Mesenchymal stem cell (in vitro differentiated cells and primary cell): ENCODE data around the gene LMX1B.

Source experiments
- DNase-seq: peaks from one replicate; pipeline ENCODE4 v3.0.0-alpha.2; 2013
- H2AFZ ChIP-seq: one replicate; pipeline ENCODE4 v1.6.1; 2013; ENCODE audit warnings: low read depth, mild to moderate bottlenecking, control low read depth, inconsistent platforms, low read length, moderate library complexity
- H2AK5ac ChIP-seq: 2 replicates; pipeline ENCODE4 v1.6.1; 2013; ENCODE audit warnings: low read length, moderate library complexity, mild to moderate bottlenecking, inconsistent platforms; ENCODE audit not compliant: severe bottlenecking
- H2BK120ac ChIP-seq: one replicate; pipeline ENCODE4 v1.6.1; 2013; ENCODE audit warnings: low read depth, mild to moderate bottlenecking, inconsistent platforms, low read length, moderate library complexity
- H2BK12ac ChIP-seq, 2 experiments: one replicate each; pipeline ENCODE4 v1.6.1; 2013; ENCODE audit warnings: inconsistent platforms in 2 of 2, low read length in 2 of 2, mild to moderate bottlenecking in 2 of 2, moderate library complexity in 2 of 2, control low read depth in 1 of 2
- H2BK15ac ChIP-seq: one replicate; pipeline ENCODE4 v1.6.1; 2013; ENCODE audit warnings: mild to moderate bottlenecking, low read depth, inconsistent platforms; ENCODE audit not compliant: poor library complexity, severe bottlenecking
- H2BK5ac ChIP-seq: 2 replicates; pipeline ENCODE4 v1.6.1; 2013; ENCODE audit warnings: low read depth, mild to moderate bottlenecking, low read length, control low read depth, inconsistent platforms; ENCODE audit not compliant: poor library complexity, severe bottlenecking
- H3K14ac ChIP-seq, 2 experiments: one replicate each; pipeline ENCODE4 v1.6.1; 2013; ENCODE audit warnings: inconsistent platforms in 2 of 2, low read length in 2 of 2, control low read depth in 1 of 2, mild to moderate bottlenecking in 1 of 2, moderate library complexity in 1 of 2
- H3K18ac ChIP-seq, 2 experiments: one replicate each; pipeline ENCODE4 v1.6.1; 2013; ENCODE audit warnings: inconsistent platforms in 2 of 2, low read length in 2 of 2, control low read depth in 1 of 2, low read depth in 1 of 2, mild to moderate bottlenecking in 1 of 2
- H3K23ac ChIP-seq, 2 experiments: one replicate each; pipeline ENCODE4 v1.6.1; 2013; ENCODE audit warnings: inconsistent platforms in 2 of 2, low read length in 2 of 2, mild to moderate bottlenecking in 2 of 2, moderate library complexity in 2 of 2, control low read depth in 1 of 2
- H3K27ac ChIP-seq: 2 replicates; pipeline ENCODE4 v1.5.1; 2013; ENCODE audit warnings: mild to moderate bottlenecking, moderate library complexity, low read length, control low read depth, inconsistent platforms; ENCODE audit not compliant: poor library complexity, severe bottlenecking
- H3K27me3 ChIP-seq, 2 experiments: 2 replicates each; pipeline versions ENCODE4 v1.6.1 to v1.7.0; 2013; ENCODE audit warnings: low read length in 2 of 2, mild to moderate bottlenecking in 2 of 2, moderate library complexity in 2 of 2, control low read depth in 1 of 2, inconsistent platforms in 1 of 2; ENCODE audit not compliant: control insufficient read depth in 1 of 2, insufficient read depth in 1 of 2
- H3K36me3 ChIP-seq, 2 experiments: 2 replicates each; pipeline versions ENCODE4 v1.6.1 to v1.7.0; 2013; ENCODE audit warnings: low read length in 2 of 2, control low read depth in 1 of 2, inconsistent platforms in 1 of 2, low read depth in 1 of 2, mild to moderate bottlenecking in 1 of 2; ENCODE audit not compliant: insufficient read depth in 2 of 2, control insufficient read depth in 1 of 2
- H3K4ac ChIP-seq, 2 experiments: one replicate each; pipeline ENCODE4 v1.6.1; 2013; ENCODE audit warnings: inconsistent platforms in 2 of 2, low read length in 2 of 2, mild to moderate bottlenecking in 2 of 2, moderate library complexity in 2 of 2, control low read depth in 1 of 2, low read depth in 1 of 2
- H3K4me1 ChIP-seq: 2 replicates; pipeline ENCODE4 v1.6.1; 2013; ENCODE audit warnings: low read depth, low read length, control low read depth; ENCODE audit not compliant: control insufficient read depth, insufficient read depth
- H3K4me2 ChIP-seq: 2 replicates; pipeline ENCODE4 v1.6.1; 2013; ENCODE audit warnings: low read length, mild to moderate bottlenecking, inconsistent platforms; ENCODE audit not compliant: poor library complexity, severe bottlenecking
- H3K4me3 ChIP-seq, 2 experiments: 2 replicates each; pipeline versions ENCODE4 v1.5.1 to v1.7.0; 2013; ENCODE audit warnings: low read length in 2 of 2, mild to moderate bottlenecking in 2 of 2, control low read depth in 1 of 2, low read depth in 1 of 2; ENCODE audit not compliant: insufficient read depth in 1 of 2
- H3K79me1 ChIP-seq: replicated peaks from 2 replicates; pipeline ENCODE4 v1.6.1; 2013; ENCODE audit warnings: mild to moderate bottlenecking, control low read depth, low read length, inconsistent platforms; ENCODE audit not compliant: poor library complexity, severe bottlenecking
- H3K9ac ChIP-seq: 2 replicates; pipeline ENCODE4 v1.7.0; 2013; ENCODE audit warnings: mild to moderate bottlenecking, low read length, moderate library complexity
- H3K9me3 ChIP-seq: 2 replicates; pipeline ENCODE4 v1.7.0; 2013; ENCODE audit warnings: mild to moderate bottlenecking, low read length; ENCODE audit not compliant: control insufficient read depth
- H4K8ac ChIP-seq: one replicate; pipeline ENCODE4 v1.6.1; 2013; ENCODE audit warnings: inconsistent platforms, mild to moderate bottlenecking, low read length, moderate library complexity
- H4K91ac ChIP-seq: one replicate; pipeline ENCODE4 v1.6.1; 2013; ENCODE audit warnings: mild to moderate bottlenecking, low read length, inconsistent platforms
- WGBS: methylation state at CpG from one replicate; pipeline ENCODE4 v1.1.7; 2013; ENCODE audit warnings: mixed read lengths; 5-methylcytosine and 5-hydroxymethylcytosine counted together

Gene LMX1B

DNA sequence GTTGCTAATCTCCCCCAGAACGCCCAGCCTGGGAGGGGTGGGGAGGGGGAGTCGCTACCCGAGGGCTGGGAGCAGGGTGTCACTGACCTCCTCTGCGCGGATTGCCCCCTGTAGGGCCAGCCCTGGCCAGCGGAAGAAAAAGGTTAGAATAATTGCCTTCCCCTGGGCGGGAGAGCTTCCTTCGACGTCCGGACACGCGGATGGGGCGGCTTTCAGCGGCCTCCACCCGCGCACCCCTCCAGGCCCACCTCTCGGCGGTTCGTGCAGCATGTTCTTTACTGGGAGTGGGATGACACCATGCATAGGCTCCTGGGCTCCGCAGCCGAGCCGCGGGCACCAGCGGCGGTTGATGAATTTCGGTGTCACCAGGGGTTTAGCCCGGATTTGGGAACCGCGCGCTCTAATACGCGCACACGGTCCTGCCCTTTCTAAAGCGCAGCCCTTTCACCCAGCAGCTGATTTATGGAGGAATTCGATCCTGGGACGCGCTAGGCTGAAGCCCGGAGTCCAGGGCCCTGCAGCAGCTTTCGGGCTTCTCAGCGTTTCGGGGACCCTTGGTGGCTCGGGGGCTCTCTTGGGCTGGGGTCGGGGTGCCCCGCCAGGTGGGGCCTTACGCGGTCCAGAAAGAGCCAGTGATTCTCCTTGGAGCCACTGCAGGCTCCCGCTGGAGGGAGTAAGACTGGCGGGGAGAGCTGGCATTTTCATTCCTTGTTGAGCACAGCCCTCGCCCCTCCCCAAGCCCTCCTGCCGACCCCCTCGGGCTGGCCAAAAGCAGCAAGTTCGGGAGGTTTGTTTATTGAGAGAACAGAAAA is 10.1 kb downstream of the LMX1B start:
- Histone ChIP-seq H3K4me2 (no peak overlapping the region), H2BK5ac (no peak overlapping the region), H3K4me3 (no peak overlapping the region), H3K27me3 (peaks cover 96 to 99% of the 10 kb centered on the region in 2 experiments), H3K23ac (no peak overlapping the region), H3K14ac (no peak overlapping the region), H2AFZ (no peak overlapping the region), H3K9me3 (no peaks in the 10 kb centered on the region), H2BK15ac (no peak overlapping the region), H4K91ac (no peak overlapping the region), H2BK120ac (no peak overlapping the region), H4K8ac (no peak overlapping the region), H3K36me3 (no peaks in the 10 kb centered on the region), H3K27ac (no peak overlapping the region), H3K79me1 (no peaks in the 10 kb centered on the region), H2AK5ac (no peak overlapping the region), H2BK12ac (no peak overlapping the region), H3K18ac (no peak overlapping the region), H3K9ac (no peak overlapping the region), H3K4ac (no peak overlapping the region), H3K4me1 (peaks cover 9% of the 10 kb centered on the region)
- DNase-seq, result no peak
- 2% methylated on average over 41 of the region's 52 CpGs for WGBS

DNA sequence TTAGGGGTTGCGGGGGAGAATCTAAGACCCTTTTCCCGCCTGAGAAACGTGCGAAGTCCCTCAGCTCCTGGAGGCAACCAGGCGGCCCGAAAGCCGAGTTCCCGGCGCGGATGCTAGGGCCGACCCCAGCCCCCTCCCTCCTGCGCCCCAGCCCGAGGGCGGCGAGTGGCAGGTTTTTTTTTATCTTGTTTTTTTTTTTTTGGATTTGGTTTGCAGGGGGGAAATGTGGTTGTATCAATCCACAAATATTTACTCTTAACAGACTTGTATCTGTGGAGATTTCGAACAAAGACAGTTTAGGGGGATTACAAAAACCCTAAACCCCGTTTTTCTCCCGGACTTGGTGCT is 10.7 kb downstream of the LMX1B start:
- no peak overlapping the region for H3K4me3 ChIP-seq
- H2BK5ac ChIP-seq, result no peak overlapping the region
- no peak overlapping the region for H2AK5ac ChIP-seq
- no peak overlapping the region for H2BK15ac ChIP-seq
- no peak overlapping the region for H3K27ac ChIP-seq
- H3K4me2 ChIP-seq, result no peak overlapping the region
- WGBS, result 3% methylated on average over 13 of the region's 18 CpGs
- H2BK120ac ChIP-seq, result no peak overlapping the region
- H3K9me3 ChIP-seq, result no peaks in the 10 kb centered on the region
- H3K36me3 ChIP-seq, result no peaks in the 10 kb centered on the region
- peaks cover 8% of the 10 kb centered on the region for H3K4me1 ChIP-seq
- no peak for DNase-seq
- no peaks in the 10 kb centered on the region for H3K79me1 ChIP-seq
- H3K4ac ChIP-seq, result no peak overlapping the region
- no peak overlapping the region for H3K18ac ChIP-seq
- peaks cover 96 to 99% of the 10 kb centered on the region in 2 experiments for H3K27me3 ChIP-seq
- H3K23ac ChIP-seq, result no peak overlapping the region
- H4K8ac ChIP-seq, result no peak overlapping the region
- H3K14ac ChIP-seq, result no peak overlapping the region
- no peak overlapping the region for H4K91ac ChIP-seq
- H2AFZ ChIP-seq, result no peak overlapping the region
- no peak overlapping the region for H2BK12ac ChIP-seq
- no peak overlapping the region for H3K9ac ChIP-seq

DNA sequence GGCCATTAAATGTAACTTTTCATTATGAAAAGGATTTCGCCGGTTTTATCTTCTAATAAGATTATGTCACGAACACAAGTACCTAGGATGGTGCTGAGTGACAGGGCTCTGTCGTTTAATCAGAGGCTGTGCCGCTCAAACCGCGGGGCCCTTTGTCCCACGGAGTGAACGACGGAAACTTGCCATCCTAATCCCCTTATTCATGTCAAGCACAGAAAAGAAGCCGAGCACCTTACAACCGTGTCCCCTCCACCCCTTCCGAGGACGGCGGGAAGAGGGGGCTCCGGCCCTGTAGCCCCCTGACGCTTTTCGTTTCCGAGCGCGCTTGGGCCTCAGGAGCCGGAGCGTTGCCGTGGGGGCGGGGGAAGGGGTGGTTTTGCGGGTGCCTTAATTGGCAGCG is 11.2 kb downstream of the LMX1B start:
- DNase-seq, result no peak
- no peaks in the 10 kb centered on the region for H3K9me3 ChIP-seq
- H3K79me1 ChIP-seq, result no peaks in the 10 kb centered on the region
- H3K4me3 ChIP-seq, result no peak overlapping the region
- no peak overlapping the region for H4K91ac ChIP-seq
- no peak overlapping the region for H2BK12ac ChIP-seq
- H3K36me3 ChIP-seq, result no peaks in the 10 kb centered on the region
- no peak overlapping the region for H3K23ac ChIP-seq
- no peak overlapping the region for H2BK120ac ChIP-seq
- peaks cover 8% of the 10 kb centered on the region for H3K4me1 ChIP-seq
- peaks cover 95 to 97% of the 10 kb centered on the region in 2 experiments for H3K27me3 ChIP-seq
- no peak overlapping the region for H4K8ac ChIP-seq
- H3K14ac ChIP-seq, result no peak overlapping the region
- WGBS, result 3% methylated on average over 21 of the region's 27 CpGs
- H3K9ac ChIP-seq, result no peak overlapping the region
- peak overlapping the region; percentile 12 for H2BK15ac ChIP-seq
- no peak overlapping the region for H2AK5ac ChIP-seq
- no peak overlapping the region for H3K27ac ChIP-seq
- H3K4me2 ChIP-seq, result no peak overlapping the region
- no peak overlapping the region for H3K4ac ChIP-seq
- H2AFZ ChIP-seq, result no peak overlapping the region
- no peak overlapping the region for H3K18ac ChIP-seq
- no peak overlapping the region for H2BK5ac ChIP-seq

DNA sequence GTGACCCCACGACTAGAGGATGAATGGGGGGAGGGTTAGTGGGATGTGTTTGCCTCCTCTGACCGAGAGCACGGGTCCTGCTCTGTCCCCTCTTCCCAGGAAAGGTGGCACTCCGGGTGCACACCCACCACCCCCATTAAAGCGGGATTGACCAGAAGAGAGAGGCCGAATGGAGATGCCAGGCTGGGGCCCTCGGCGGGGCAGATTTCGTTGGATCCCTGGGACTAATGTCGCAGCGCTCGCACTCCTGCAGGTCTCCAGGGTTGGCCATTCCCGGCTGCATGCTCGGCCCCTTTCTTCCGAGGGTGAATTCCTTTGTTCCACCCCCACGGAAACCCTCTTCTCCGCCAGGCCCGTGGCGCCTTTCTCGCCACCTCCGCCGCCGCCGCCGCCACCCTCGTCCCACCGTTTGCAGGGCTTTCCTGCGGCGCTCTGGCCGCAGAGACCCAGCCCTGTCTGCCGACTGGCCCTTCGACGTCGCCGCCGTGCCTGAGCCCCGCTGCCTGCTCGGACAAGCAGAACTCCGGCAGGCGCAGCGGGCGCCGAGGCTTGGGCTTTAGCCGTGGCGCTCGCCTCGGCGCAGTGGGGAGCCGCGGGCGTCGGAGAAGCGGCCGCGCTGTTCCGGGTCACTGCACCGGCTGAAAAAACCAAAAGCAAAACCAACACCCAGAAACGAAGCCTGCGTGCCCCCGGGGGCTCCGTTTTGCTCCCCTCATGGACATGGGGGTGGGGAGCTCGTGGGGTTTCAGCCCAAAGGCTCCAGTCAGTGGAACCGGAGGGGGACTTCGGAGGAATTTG is 11.8 kb downstream of the LMX1B start:
- Histone ChIP-seq H3K9ac (no peak overlapping the region), H2BK5ac (no peak overlapping the region)

More for the DNA sequence above, 11.8 kb downstream of the LMX1B start:
- Histone ChIP-seq H3K23ac (no peak overlapping the region), H2BK120ac (no peak overlapping the region), H3K79me1 (no peaks in the 10 kb centered on the region), H3K18ac (no peak overlapping the region), H3K4ac (no peak overlapping the region), H3K4me3 (peak overlapping the region in 1 of 2 experiments; percentile 29), H2AFZ (no peak overlapping the region), H3K4me1 (peaks cover 12% of the 10 kb centered on the region), H3K9me3 (no peaks in the 10 kb centered on the region), H3K27ac (no peak overlapping the region), H4K91ac (no peak overlapping the region), H2BK15ac (peak overlapping the region; percentile 12), H3K27me3 (peaks cover 95 to 97% of the 10 kb centered on the region in 2 experiments), H3K14ac (no peak overlapping the region), H4K8ac (no peak overlapping the region), H2AK5ac (no peak overlapping the region), H3K36me3 (no peaks in the 10 kb centered on the region), H2BK12ac (no peak overlapping the region), H3K4me2 (no peak overlapping the region)
- WGBS, result under 1% methylated on average over 46 of the region's 64 CpGs
- DNase-seq, result no peak
